Lower leg skin (tissue), 3 donors: ENCODE results near the gene SUFU.

ENCODE experiments used
- POLR2A ChIP-seq, 2 donors: fragments of 450-650 bp; IDR thresholded peaks; one replicate each; pipeline ENCODE4 v1.6.1; 2016 to 2017; ENCODE audit warnings: antibody characterized with exemption in 2 of 2, mild to moderate bottlenecking in 1 of 2, moderate library complexity in 1 of 2
- TF ChIP-seq, protein P1 (sequence below), 3 donors: fragments of 450-650 bp; IDR thresholded peaks; one replicate each; pipeline ENCODE4 v1.5.1; 2016; ENCODE audit warnings: antibody characterized with exemption in 3 of 3, mild to moderate bottlenecking in 3 of 3, moderate library complexity in 2 of 3

DNA sequence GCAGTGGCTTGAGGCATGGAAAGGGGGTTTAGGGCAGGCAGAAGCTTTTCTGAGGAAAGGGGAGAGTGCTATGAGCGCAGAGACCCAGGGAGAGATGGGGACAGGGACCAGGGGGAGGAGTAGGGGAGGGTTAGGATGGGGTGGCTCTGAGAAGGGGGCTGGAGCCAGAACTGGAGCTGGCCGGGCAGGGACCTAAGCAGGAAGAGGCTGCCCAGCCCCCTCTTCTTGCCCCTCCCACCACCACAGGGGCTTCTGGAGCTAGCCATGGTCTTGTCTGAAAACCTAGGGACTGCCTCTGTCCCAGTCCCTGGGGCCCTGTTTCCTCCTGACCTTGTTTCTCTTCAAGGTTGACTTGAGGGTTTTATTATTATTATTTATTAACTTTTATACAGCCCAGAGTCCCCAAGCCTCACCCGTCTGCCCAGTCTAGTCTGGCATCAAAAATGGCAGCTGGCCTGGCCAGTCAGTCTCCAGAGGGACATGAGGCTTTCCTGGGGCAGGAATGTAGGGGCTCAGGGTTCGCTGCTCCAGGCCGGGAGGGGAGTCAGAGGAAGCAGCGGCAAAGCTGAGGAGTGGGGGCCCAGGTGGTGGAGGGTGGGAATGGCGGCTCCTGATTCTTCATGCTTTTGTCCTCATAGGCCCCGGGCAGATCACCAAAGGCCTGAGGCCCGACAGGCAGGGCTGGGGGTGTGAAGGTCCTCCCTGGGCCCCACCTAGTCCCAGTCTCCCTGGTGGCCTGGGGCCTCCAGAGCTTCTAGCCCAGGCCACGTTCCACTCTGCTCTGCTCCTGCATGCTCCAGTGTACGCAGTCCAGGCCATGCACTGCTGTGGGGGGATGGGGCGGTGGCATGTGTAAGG is 146.3 kb downstream of the SUFU start:
- TF ChIP-seq, protein P1, sequence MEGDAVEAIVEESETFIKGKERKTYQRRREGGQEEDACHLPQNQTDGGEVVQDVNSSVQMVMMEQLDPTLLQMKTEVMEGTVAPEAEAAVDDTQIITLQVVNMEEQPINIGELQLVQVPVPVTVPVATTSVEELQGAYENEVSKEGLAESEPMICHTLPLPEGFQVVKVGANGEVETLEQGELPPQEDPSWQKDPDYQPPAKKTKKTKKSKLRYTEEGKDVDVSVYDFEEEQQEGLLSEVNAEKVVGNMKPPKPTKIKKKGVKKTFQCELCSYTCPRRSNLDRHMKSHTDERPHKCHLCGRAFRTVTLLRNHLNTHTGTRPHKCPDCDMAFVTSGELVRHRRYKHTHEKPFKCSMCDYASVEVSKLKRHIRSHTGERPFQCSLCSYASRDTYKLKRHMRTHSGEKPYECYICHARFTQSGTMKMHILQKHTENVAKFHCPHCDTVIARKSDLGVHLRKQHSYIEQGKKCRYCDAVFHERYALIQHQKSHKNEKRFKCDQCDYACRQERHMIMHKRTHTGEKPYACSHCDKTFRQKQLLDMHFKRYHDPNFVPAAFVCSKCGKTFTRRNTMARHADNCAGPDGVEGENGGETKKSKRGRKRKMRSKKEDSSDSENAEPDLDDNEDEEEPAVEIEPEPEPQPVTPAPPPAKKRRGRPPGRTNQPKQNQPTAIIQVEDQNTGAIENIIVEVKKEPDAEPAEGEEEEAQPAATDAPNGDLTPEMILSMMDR (IDR thresholded peaks at IDR 0.05), result no peak
- TF ChIP-seq POLR2A (IDR thresholded peaks at IDR 0.05), result no peak
